CD4-positive, alpha-beta T cell treated with Interleukin-6 for 4 hours (primary cell): ENCODE measurements around the gene FADS3.
A peak's percentile ranks its signal among the peaks of the same experiment; 100 is the strongest.

Experiments used
- DNase-seq: peaks from one replicate; pipeline ENCODE4 v3.0.0-alpha.2; 2020; ENCODE audit warnings: mixed read lengths

Gene FADS3

GRCh38 chr11:61875698-61876097 lies 15.6 kb downstream of the FADS3 start:
- no peak for DNase-seq

- DNase-seq = no peak
Observed at GRCh38 chr11:61874853-61875252, 16.5 kb downstream of the FADS3 start.

GRCh38 chr11:61874377-61874809 lies 17.0 kb downstream of the FADS3 start:
- no peak for DNase-seq

GRCh38 chr11:61873588-61874376 lies 17.6 kb downstream of the FADS3 start:
- no peak for DNase-seq

GRCh38 chr11:61872935-61873565 lies 18.3 kb downstream of the FADS3 start:
- no peak for DNase-seq

GRCh38 chr11:61871158-61871597 lies 20.2 kb downstream of the FADS3 start:
- DNase-seq = peak; percentile 67

GRCh38 chr11:61870541-61871031 lies 20.8 kb downstream of the FADS3 start:
- no peak for DNase-seq

GRCh38 chr11:61869708-61870451 lies 21.5 kb downstream of the FADS3 start:
- DNase-seq = no peak

- DNase-seq = no peak
Observed at GRCh38 chr11:61869429-61869707, 22.0 kb downstream of the FADS3 start.

GRCh38 chr11:61868571-61869428 lies 22.5 kb downstream of the FADS3 start:
- DNase-seq = no peak

GRCh38 chr11:61866958-61867343 lies 24.4 kb downstream of the FADS3 start:
- no peak for DNase-seq

GRCh38 chr11:61866231-61866957 lies 25.0 kb downstream of the FADS3 start:
- no peak for DNase-seq

- DNase-seq = no peak
Observed at GRCh38 chr11:61864814-61865775, 26.2 kb downstream of the FADS3 start.

- DNase-seq = no peak
Observed at GRCh38 chr11:61863548-61864081, 27.7 kb downstream of the FADS3 start.

- no peak for DNase-seq
Observed at GRCh38 chr11:61862714-61863547, 28.4 kb downstream of the FADS3 start.

GRCh38 chr11:61861634-61862033 lies 29.7 kb downstream of the FADS3 start:
- no peak for DNase-seq

GRCh38 chr11:61860054-61860903 lies 31.1 kb downstream of the FADS3 start:
- DNase-seq = no peak

- DNase-seq = no peak
Observed at GRCh38 chr11:61855939-61856680, 35.2 kb downstream of the FADS3 start.
